ENCODE data around the gene NCOA1.

Gene NCOA1

GRCh38 chr2:24497685-24498084 lies 6.6 kb downstream of the NCOA1 start:
- H3K4me3 ChIP-seq (ENCODE audit: low read depth, low read length), result no peak overlapping the region
- no peak for DNase-seq (ENCODE audit: low read depth)

- H3K4me3 ChIP-seq (ENCODE audit: low read depth, low read length), result no peak overlapping the region
- DNase-seq (ENCODE audit: low read depth), result no peak
Observed at GRCh38 chr2:24498121-24498520, 7.1 kb downstream of the NCOA1 start.

- DNase-seq (ENCODE audit: low read depth), result no peak
Observed at GRCh38 chr2:24501813-24502212, 10.8 kb downstream of the NCOA1 start.

GRCh38 chr2:24505534-24506275 lies 14.7 kb downstream of the NCOA1 start:
- DNase-seq (ENCODE audit: low read depth), result no peak

More at GRCh38 chr2:24501813-24502212, 10.8 kb downstream of the NCOA1 start:
- no peak overlapping the region for H3K4me3 ChIP-seq (ENCODE audit: low read depth, low read length)

GRCh38 chr2:24507549-24507948 lies 16.5 kb downstream of the NCOA1 start:
- DNase-seq (ENCODE audit: low read depth), result no peak
- H3K4me3 ChIP-seq (ENCODE audit: low read depth, low read length), result no peak overlapping the region

More at GRCh38 chr2:24505534-24506275, 14.7 kb downstream of the NCOA1 start:
- H3K4me3 ChIP-seq (ENCODE audit: low read depth, low read length), result no peak overlapping the region

- DNase-seq (ENCODE audit: low read depth), result no peak
- no peak overlapping the region for H3K4me3 ChIP-seq (ENCODE audit: low read depth, low read length)
Observed at GRCh38 chr2:24508878-24509277, 17.8 kb downstream of the NCOA1 start.

GRCh38 chr2:24509425-24509824 lies 18.4 kb downstream of the NCOA1 start:
- H3K4me3 ChIP-seq (ENCODE audit: low read depth, low read length), result no peak overlapping the region
- no peak for DNase-seq (ENCODE audit: low read depth)

- no peak overlapping the region for H3K4me3 ChIP-seq (ENCODE audit: low read depth, low read length)
- DNase-seq (ENCODE audit: low read depth), result no peak
Observed at GRCh38 chr2:24509840-24510239, 18.8 kb downstream of the NCOA1 start.

GRCh38 chr2:24510771-24511170 lies 19.7 kb downstream of the NCOA1 start:
- no peak overlapping the region for H3K4me3 ChIP-seq (ENCODE audit: low read depth, low read length)
- DNase-seq (ENCODE audit: low read depth), result no peak

GRCh38 chr2:24511198-24511597 lies 20.1 kb downstream of the NCOA1 start:
- no peak for DNase-seq (ENCODE audit: low read depth)

GRCh38 chr2:24511894-24512293 lies 20.8 kb downstream of the NCOA1 start:
- no peak overlapping the region for H3K4me3 ChIP-seq (ENCODE audit: low read depth, low read length)

More at GRCh38 chr2:24511198-24511597, 20.1 kb downstream of the NCOA1 start:
- no peak overlapping the region for H3K4me3 ChIP-seq (ENCODE audit: low read depth, low read length)

GRCh38 chr2:24512404-24512803 lies 21.4 kb downstream of the NCOA1 start:
- no peak overlapping the region for H3K4me3 ChIP-seq (ENCODE audit: low read depth, low read length)
- no peak for DNase-seq (ENCODE audit: low read depth)

More at GRCh38 chr2:24511894-24512293, 20.8 kb downstream of the NCOA1 start:
- no peak for DNase-seq (ENCODE audit: low read depth)

GRCh38 chr2:24512831-24513230 lies 21.8 kb downstream of the NCOA1 start:
- no peak overlapping the region for H3K4me3 ChIP-seq (ENCODE audit: low read depth, low read length)
- no peak for DNase-seq (ENCODE audit: low read depth)

GRCh38 chr2:24513281-24514071 lies 22.4 kb downstream of the NCOA1 start:
- H3K4me3 ChIP-seq (ENCODE audit: low read depth, low read length), result no peak overlapping the region
- DNase-seq (ENCODE audit: low read depth), result no peak

GRCh38 chr2:24514820-24515219 lies 23.8 kb downstream of the NCOA1 start:
- no peak overlapping the region for H3K4me3 ChIP-seq (ENCODE audit: low read depth, low read length)
- no peak for DNase-seq (ENCODE audit: low read depth)

- no peak overlapping the region for H3K4me3 ChIP-seq (ENCODE audit: low read depth, low read length)
- no peak for DNase-seq (ENCODE audit: low read depth)
Observed at GRCh38 chr2:24515335-24515734, 24.3 kb downstream of the NCOA1 start.

GRCh38 chr2:24515831-24516230 lies 24.8 kb downstream of the NCOA1 start:
- H3K4me3 ChIP-seq (ENCODE audit: low read depth, low read length), result no peak overlapping the region
- no peak for DNase-seq (ENCODE audit: low read depth)

GRCh38 chr2:24517247-24517646 lies 26.2 kb downstream of the NCOA1 start:
- DNase-seq (ENCODE audit: low read depth), result no peak
- H3K4me3 ChIP-seq (ENCODE audit: low read depth, low read length), result no peak overlapping the region

GRCh38 chr2:24520175-24520574 lies 29.1 kb downstream of the NCOA1 start:
- DNase-seq (ENCODE audit: low read depth), result no peak
- no peak overlapping the region for H3K4me3 ChIP-seq (ENCODE audit: low read depth, low read length)

GRCh38 chr2:24521162-24521857 lies 30.3 kb downstream of the NCOA1 start:
- no peak overlapping the region for H3K4me3 ChIP-seq (ENCODE audit: low read depth, low read length)
- DNase-seq (ENCODE audit: low read depth), result no peak

Data from skeletal muscle cell (primary cell).